HG03139 (cell line): Measurements from ENCODE around the gene DDX54.

ENCODE experiments used
- ATAC-seq: cut with Tn5 transposase; IDR thresholded peaks from one replicate; pipeline ENCODE4 v1.9.1; 2021; ENCODE audit not compliant: unreplicated experiment

Gene DDX54, protein sequence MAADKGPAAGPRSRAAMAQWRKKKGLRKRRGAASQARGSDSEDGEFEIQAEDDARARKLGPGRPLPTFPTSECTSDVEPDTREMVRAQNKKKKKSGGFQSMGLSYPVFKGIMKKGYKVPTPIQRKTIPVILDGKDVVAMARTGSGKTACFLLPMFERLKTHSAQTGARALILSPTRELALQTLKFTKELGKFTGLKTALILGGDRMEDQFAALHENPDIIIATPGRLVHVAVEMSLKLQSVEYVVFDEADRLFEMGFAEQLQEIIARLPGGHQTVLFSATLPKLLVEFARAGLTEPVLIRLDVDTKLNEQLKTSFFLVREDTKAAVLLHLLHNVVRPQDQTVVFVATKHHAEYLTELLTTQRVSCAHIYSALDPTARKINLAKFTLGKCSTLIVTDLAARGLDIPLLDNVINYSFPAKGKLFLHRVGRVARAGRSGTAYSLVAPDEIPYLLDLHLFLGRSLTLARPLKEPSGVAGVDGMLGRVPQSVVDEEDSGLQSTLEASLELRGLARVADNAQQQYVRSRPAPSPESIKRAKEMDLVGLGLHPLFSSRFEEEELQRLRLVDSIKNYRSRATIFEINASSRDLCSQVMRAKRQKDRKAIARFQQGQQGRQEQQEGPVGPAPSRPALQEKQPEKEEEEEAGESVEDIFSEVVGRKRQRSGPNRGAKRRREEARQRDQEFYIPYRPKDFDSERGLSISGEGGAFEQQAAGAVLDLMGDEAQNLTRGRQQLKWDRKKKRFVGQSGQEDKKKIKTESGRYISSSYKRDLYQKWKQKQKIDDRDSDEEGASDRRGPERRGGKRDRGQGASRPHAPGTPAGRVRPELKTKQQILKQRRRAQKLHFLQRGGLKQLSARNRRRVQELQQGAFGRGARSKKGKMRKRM

DNA sequence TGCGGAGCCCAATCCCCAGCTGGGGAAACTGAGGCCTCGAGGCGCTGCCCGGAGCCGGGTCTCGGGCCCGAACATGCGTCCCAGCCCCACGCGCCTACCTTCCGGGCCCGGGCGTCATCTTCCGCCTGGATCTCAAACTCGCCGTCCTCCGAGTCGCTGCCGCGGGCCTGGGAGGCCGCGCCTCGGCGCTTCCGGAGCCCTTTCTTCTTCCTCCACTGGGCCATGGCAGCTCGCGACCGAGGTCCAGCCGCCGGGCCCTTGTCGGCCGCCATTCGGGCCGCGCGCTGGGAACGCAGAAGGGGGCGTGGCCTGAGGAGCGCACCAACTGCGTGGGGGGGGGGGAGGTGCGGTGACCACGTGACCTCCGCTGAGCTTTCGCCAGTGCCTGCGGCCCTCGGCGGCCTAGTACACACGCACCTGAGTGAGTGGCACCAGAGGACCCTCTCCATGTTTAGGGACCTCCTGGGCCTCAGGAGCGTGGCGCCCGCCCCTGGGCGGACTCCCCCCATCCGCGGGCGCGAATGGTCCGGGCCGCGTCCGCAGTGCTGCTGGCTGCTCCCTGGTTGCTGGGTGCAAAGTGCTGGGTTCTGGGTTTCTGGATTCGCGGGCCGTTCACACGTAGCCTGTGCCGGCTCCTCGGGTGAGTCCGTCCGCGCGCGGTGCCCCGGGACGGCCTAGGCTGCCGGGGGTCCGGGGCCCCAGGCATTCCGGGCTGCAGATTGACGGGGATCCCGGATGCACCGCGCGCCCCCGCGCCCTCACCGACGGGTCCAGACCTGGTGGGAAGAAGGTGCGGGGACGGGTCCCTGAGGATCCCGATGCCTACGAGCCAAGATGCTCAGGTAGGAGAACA, at the start of gene DDX54, which contains the start of gene RITA1:
DDX54 (minus strand) TSS at position 299 of the 853 bp plus-strand sequence; CDS start at position 272, 27 bp downstream.
RITA1 (plus strand) TSS at position 542 of the 853 bp plus-strand sequence. CDS start 1,026 bp downstream, outside the sequence.
- peak; percentile 38 for ATAC-seq

GRCh38 chr12:113234483-113234882, 49.2 kb upstream of the DDX54 start:
- no peak for ATAC-seq

GRCh38 chr12:113233967-113234366, 48.7 kb upstream of the DDX54 start:
- no peak for ATAC-seq

DNA sequence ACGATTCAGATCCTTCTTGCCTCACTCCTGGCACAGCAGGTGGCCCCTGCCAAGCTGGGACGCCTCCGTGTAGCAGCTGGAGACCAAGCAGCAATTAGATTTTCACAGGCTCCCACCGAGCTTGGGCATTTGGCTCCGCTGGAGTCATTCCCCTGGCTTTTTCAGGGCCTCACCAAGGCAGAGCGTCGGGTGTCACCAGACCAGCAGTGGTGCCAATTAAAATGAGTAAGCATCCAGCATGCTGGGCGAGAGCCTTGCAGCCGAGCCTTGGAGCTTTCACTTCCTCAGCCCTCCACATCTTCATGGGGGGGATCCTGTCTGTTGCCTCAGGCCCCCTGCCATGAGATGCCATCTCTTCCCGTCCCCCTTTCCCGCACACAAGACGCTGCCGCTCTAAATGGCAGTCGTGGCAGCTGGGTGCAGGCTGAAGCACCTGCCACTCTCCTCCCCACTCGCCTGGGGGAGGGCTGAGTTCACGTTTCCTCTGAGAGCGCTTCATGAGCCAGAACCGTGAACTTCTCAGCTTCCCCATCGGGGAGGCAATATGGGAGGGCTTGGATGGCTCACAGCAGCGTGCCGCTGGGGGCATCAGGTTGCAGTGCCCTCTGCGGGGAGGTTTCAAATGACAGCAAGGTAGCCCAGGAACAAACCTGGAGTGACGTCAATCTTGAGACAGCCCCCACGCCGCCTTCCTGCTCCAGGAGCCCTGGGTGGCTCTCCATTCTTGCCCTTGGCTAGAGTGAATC, 47.7 kb upstream of the DDX54 start:
- peak; percentile 57 for ATAC-seq

DNA sequence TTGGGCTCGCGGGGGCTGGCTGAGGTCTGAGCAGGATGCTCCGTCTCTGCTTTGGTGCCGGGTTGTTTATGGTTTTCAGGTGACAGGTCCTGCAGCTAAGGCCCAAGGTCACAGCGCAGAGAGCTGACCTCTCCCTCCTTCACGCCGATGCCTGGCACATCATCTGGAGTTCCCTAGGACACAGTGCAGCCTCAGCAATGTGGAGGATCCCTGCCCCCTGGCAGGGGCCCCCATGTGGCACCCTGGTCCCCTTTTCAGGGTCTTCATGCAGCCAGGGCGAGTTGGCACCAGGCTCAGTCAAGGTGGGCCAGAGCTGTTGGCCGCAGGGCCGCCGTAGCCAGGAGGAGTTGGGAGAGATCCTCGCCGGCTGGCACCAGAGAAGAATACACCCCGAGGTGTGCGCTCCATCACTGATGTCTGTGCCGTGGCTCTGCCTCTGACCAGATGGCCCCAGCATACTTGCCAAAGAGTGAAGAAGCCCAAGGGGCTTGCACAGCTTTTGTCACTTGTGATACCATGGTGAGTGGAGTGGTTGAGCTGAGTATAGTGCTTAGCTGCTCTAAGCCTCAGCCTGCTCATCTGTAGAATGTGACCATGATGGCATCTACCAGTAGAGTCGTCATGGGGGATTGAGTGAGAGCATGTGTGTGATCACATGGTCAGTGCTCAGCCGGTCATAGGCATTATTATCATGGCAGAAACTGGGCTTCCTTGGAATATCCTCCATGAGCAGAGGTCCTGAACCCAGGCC, 47.0 kb upstream of the DDX54 start:
- ATAC-seq = no peak

DNA sequence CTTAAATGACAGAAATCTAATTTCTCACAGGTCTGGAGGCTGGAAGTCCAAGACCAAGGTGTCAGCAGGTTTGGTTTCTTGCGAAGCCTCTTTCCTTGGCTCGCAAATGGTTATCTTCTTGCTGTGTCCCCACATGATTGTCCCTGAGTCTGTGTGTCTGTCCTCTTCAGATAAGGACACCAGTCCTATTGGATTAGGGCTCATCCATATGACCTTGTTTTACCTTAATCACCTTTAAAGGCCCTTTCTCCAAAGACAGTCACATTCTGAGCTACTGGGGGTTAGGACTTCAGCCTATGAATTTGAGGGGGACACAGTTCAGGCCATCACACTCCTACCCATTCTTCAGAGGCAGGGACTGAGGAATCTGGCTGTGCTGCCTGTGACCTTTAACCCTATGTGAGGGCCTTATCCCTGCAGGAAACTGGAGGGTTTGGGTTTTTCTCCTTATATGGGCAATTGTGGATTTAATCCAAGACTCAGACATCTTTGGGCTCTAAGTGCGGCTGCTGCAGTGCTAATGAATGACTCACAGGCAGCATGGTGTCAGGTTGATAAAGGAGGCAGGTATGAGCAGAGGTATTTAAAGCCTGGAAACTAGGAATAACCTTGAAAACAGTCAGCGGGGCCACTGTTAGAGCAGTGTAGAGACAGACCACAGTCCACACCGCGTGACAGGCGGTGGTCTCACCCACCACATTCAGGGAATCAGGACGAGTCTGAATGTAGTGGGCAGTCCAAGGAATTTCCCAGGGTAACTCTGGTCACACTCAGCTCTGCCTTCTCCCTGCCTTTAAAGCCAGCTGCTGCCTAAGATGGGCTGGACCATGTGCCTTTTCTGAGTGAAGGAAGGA, 46.2 kb upstream of the DDX54 start:
- no peak for ATAC-seq

DNA sequence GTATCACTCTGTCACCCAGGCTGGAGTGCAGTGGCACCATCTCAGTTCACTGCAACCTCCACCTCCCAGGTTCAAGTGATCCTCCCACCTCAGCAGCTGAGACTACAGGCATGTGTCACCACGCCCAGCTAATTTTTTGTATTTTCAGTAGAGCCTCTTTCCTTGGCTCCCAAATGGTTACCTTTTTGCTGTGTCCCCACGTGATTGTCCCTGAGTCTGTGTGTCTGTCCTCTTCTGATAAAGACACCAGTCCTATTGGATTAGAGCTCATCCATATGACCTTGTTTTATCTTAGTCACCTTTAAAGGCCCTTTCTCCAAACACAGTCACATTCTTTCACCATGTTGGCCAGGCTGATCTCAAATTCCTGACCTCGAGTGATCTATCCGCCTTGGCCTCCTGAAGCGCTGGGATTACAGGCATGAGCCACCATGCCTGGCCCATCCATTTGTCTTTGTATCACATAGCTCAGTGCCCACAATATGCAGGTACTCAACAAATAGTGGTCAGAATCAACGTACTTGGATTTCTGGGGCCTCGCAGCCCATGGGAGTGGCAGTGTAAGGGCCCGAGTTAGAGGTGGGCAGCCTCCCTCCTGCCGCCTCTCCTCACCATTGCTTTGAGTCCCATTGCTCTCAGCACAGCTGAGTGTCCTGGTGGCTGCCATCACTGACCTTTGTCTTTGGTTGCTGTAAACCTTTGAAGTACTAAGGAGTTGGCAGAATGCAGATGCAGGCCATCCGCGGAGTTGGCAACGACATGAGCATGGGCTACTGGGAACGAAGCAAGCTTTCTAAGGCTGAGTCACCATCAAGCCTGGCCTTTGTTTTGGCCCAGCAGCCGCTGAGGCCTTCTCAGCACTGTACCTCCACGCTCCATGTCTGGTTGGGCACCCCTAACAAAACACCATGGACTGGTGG, 45.3 kb upstream of the DDX54 start:
- ATAC-seq = peak; percentile 0

DNA sequence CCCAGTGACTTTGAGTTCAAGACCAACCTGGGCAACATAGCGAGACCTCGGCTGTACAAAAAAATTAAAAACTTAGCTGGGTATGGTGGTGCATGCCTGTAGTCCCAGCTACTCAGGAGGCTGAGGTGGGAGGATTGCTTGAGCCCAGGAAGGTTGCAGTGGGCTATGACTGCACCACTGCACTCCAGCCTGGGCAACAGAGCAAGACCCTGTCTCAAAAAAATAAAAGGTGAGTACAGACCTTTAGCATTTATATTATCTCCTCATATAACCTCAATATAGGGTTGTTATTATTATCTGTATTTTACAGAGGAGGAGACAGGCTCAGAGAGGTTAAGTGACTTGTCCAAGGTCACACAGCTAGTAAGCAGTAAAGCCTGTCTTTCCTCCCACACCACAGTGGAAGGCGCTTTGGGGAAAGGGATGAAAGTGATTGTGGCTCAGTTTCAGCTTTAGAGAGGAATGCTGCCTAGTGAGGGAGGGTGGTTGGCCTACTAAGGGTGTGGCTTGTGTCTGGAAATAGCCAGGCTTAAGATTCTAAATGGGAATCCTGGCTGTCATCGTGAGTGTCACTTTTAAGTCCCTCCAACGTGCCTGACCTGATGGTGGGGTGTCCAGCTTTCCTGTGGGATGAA, 43.2 kb upstream of the DDX54 start:
- no peak for ATAC-seq

- no peak for ATAC-seq
These were observed 42.6 kb upstream of the DDX54 start for GRCh38 chr12:113227686-113228391.

DNA sequence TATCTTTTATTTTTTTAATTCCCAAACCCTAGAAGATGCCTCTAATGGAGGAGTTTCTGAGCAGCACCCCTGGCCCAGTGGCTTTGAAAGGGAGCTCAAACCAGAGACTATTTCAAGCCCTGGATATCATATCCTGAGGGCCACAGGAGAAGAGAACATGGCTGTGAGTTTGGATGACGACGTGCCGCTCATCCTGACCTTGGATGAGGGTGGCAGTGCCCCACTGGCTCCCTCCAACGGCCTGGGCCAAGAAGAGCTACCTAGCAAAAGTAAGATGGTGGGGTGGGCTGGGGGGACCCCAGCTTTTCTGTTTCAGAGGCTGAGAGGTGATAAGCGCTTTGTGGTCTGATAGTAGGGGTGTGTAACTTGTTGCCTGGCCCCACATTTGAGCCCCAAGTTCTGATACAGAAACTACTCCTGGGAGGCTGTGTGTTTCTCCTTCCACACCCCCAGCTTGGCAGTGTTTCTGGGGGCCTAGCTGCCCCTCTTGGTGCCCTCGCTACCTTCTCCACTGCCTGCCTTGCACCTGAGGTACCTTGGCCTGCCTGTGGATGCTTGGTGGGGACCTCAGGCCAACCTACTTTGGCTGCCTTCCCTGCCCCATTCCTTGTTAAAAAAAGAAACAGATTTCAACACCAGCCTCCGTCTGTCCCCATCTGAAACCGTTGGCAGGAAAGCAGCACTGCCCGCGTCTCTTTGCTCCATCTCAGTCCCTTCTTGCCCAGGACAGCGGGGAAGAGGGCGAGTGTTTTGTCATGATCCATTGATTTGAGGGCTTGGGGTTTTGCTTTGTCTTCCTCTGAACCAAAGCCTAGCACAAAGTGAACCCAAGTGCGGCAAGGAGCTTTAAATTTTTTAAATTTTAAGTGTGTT, 41.7 kb upstream of the DDX54 start:
- ATAC-seq = no peak

- ATAC-seq = no peak
These were observed 39.7 kb upstream of the DDX54 start for GRCh38 chr12:113224955-113225354.

- ATAC-seq = no peak
These were observed 37.7 kb upstream of the DDX54 start for GRCh38 chr12:113222730-113223531.

GRCh38 chr12:113221997-113222729, 36.9 kb upstream of the DDX54 start:
- no peak for ATAC-seq
